ENCODE measurements around the gene ITGB5.

ITGB5 gene

GRCh38 chr3:124878561-124879336, 8.4 kb downstream of the ITGB5 start:
- peak; percentile 99 for DNase-seq (ENCODE audit: low read depth)
- no peak overlapping the region for H3K4me3 ChIP-seq (ENCODE audit: control insufficient read depth, low read depth, low read length)
- TF ChIP-seq, protein P1, sequence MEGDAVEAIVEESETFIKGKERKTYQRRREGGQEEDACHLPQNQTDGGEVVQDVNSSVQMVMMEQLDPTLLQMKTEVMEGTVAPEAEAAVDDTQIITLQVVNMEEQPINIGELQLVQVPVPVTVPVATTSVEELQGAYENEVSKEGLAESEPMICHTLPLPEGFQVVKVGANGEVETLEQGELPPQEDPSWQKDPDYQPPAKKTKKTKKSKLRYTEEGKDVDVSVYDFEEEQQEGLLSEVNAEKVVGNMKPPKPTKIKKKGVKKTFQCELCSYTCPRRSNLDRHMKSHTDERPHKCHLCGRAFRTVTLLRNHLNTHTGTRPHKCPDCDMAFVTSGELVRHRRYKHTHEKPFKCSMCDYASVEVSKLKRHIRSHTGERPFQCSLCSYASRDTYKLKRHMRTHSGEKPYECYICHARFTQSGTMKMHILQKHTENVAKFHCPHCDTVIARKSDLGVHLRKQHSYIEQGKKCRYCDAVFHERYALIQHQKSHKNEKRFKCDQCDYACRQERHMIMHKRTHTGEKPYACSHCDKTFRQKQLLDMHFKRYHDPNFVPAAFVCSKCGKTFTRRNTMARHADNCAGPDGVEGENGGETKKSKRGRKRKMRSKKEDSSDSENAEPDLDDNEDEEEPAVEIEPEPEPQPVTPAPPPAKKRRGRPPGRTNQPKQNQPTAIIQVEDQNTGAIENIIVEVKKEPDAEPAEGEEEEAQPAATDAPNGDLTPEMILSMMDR (conservative IDR thresholded peaks at IDR 0.05; ENCODE audit: control insufficient read depth, insufficient read depth, low read depth, low read length), result no peak

GRCh38 chr3:124877674-124878073, 9.5 kb downstream of the ITGB5 start:
- TF ChIP-seq, protein P1 (conservative IDR thresholded peaks at IDR 0.05; ENCODE audit: control insufficient read depth, insufficient read depth, low read depth, low read length), result no peak
- no peak for DNase-seq (ENCODE audit: low read depth)
- H3K4me3 ChIP-seq (ENCODE audit: control insufficient read depth, low read depth, low read length), result no peak overlapping the region

- DNase-seq (ENCODE audit: low read depth), result no peak
- TF ChIP-seq, protein P1 (conservative IDR thresholded peaks at IDR 0.05; ENCODE audit: control insufficient read depth, insufficient read depth, low read depth, low read length), result no peak
- H3K4me3 ChIP-seq (ENCODE audit: control insufficient read depth, low read depth, low read length), result no peak overlapping the region
Observed at GRCh38 chr3:124876401-124876878, 10.7 kb downstream of the ITGB5 start.

- no peak for DNase-seq (ENCODE audit: low read depth)
- no peak overlapping the region for H3K4me3 ChIP-seq (ENCODE audit: control insufficient read depth, low read depth, low read length)
- TF ChIP-seq, protein P1 (conservative IDR thresholded peaks at IDR 0.05; ENCODE audit: control insufficient read depth, insufficient read depth, low read depth, low read length), result no peak
Observed at GRCh38 chr3:124873226-124873625, 13.9 kb downstream of the ITGB5 start.

- DNase-seq (ENCODE audit: low read depth), result no peak
- H3K4me3 ChIP-seq (ENCODE audit: control insufficient read depth, low read depth, low read length), result no peak overlapping the region
- TF ChIP-seq, protein P1 (conservative IDR thresholded peaks at IDR 0.05; ENCODE audit: control insufficient read depth, insufficient read depth, low read depth, low read length), result no peak
Observed at GRCh38 chr3:124867511-124867910, 19.7 kb downstream of the ITGB5 start.

DNA sequence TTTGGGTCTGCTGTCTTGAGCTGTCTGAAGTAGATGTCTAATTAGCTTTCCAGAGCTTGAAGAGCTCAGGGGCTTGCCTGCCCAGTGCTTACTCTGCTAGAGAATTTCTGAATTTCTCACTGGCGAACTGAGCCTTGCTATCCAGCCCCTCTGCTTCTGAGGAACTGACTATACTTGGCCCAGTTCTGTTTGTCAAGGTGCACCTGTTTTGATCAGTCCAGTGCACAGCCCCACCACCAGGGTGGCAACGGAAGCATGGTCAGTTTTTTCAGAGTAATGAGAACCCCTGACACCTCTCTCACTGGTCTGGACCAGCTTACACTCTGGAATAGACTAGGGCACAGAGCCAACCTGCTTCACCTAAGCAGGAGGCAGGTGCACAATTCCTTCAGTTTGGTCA, 25.2 kb downstream of the ITGB5 start:
- no peak overlapping the region for H3K4me3 ChIP-seq (ENCODE audit: control insufficient read depth, low read depth, low read length)
- DNase-seq (ENCODE audit: low read depth), result no peak
- TF ChIP-seq, protein P1 (conservative IDR thresholded peaks at IDR 0.05; ENCODE audit: control insufficient read depth, insufficient read depth, low read depth, low read length), result no peak

Data from fibroblast of mammary gland (primary cell).